GM18873 (cell line): ENCODE results near the gene EXOSC9.
A peak's percentile ranks its signal among the peaks of the same experiment; 100 is the strongest.
"Not testable (repeated sequence)": the region's sequence is repeated elsewhere in the genome, so short reads cannot be mapped to it uniquely, and the experiment has no call there.

Experiments
- ATAC-seq: cut with Tn5 transposase; IDR thresholded peaks from one replicate; pipeline ENCODE4 v1.9.1; 2021; ENCODE audit warnings: mild to moderate bottlenecking, moderate library complexity, moderate number of reproducible peaks; ENCODE audit not compliant: unreplicated experiment, low FRiP score

The EXOSC9 gene

GRCh38 chr4:121800961-121801714, at the start of gene EXOSC9:
TSS of gene EXOSC9 (plus strand) at chr4:121801323. CDS start at chr4:121801425, 102 bp downstream.
- ATAC-seq: peak; percentile 65

- ATAC-seq: not testable (repeated sequence)
Observed at GRCh38 chr4:121752142-121752541, 49.0 kb upstream of the EXOSC9 start.

GRCh38 chr4:121758925-121759568, 42.1 kb upstream of the EXOSC9 start:
- no peak for ATAC-seq

- no peak for ATAC-seq
Observed at GRCh38 chr4:121760205-121760604, 40.9 kb upstream of the EXOSC9 start.

- ATAC-seq: no peak
Observed at GRCh38 chr4:121764303-121764701, 36.8 kb upstream of the EXOSC9 start.

GRCh38 chr4:121764702-121765367, 36.3 kb upstream of the EXOSC9 start, which contains the start of gene SMIM43:
TSS of gene SMIM43 (minus strand) at chr4:121765164. CDS start at chr4:121765105, 59 bp downstream.
- ATAC-seq: no peak

- no peak for ATAC-seq
Observed at GRCh38 chr4:121765368-121765705, 35.8 kb upstream of the EXOSC9 start.

- no peak for ATAC-seq
Observed at GRCh38 chr4:121765971-121766538, 35.1 kb upstream of the EXOSC9 start.

GRCh38 chr4:121767166-121767565, 34.0 kb upstream of the EXOSC9 start:
- no peak for ATAC-seq

GRCh38 chr4:121769341-121769740, 31.8 kb upstream of the EXOSC9 start:
- ATAC-seq: no peak

GRCh38 chr4:121771869-121772268, 29.3 kb upstream of the EXOSC9 start:
- ATAC-seq: no peak

- no peak for ATAC-seq
Observed at GRCh38 chr4:121773883-121774282, 27.2 kb upstream of the EXOSC9 start.

GRCh38 chr4:121776610-121777401, 24.3 kb upstream of the EXOSC9 start:
- ATAC-seq: no peak

- ATAC-seq: no peak
Observed at GRCh38 chr4:121777625-121778024, 23.5 kb upstream of the EXOSC9 start.

GRCh38 chr4:121778991-121779628, 22.0 kb upstream of the EXOSC9 start:
- no peak for ATAC-seq

- no peak for ATAC-seq
Observed at GRCh38 chr4:121783210-121783609, 17.9 kb upstream of the EXOSC9 start.

GRCh38 chr4:121784401-121784800, 16.7 kb upstream of the EXOSC9 start:
- ATAC-seq: no peak

GRCh38 chr4:121784975-121785374, 16.1 kb upstream of the EXOSC9 start:
- ATAC-seq: no peak

- ATAC-seq: no peak
Observed at GRCh38 chr4:121785479-121785878, 15.6 kb upstream of the EXOSC9 start.

- ATAC-seq: no peak
Observed at GRCh38 chr4:121786221-121786620, 14.9 kb upstream of the EXOSC9 start.
